ENCODE results near the gene MICALL2. TPM values are rescaled to one million over a fixed set of nuclear protein-coding genes. Genes with fewer than 3 reads are reported as not detected.

MICALL2 gene
- polyA plus RNA-seq, 1 of the 3 experiments (the other 2 are of a cell fraction), result 38.8 TPM

DNA sequence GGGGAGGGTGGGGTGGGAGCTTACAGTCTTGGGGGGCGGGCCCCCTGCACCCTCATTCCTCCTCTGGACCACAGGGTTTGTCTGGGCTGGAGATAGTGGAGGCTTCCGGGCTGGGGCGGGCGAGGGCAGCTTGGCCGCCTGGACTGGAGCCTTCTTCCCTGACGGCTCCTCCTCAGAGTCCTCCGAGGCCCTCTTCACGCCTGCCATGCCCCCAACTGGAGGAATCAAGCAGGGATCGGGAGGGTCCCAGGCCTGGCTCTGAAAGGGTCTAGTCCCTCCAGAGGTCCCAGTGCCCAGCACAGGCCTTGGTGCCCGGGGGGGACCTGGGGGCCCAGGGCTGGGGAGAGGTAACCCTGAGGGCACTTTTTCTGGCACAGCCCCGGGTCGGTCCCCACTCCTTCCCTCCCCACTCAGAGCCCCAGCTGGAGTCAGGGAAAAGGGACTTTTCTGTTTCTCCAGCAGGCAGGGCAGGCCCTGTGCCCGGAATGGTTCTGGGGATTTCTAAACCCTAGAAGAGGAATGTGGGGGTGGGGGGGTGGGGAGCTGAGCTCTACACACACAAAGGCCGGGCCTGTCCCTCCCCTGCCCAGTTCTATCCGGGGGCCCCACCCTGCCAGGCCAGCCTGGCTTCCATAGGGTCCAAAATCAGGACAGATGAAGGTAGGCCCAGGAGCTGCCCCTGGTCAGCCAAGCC is 11.6 kb downstream of the MICALL2 start (continued):
- TF ChIP-seq ZBTB33 (IDR thresholded peaks at IDR 0.05; ENCODE audit: borderline replicate concordance, low read depth), result no peak
- TF ChIP-seq EP300 (IDR thresholded peaks at IDR 0.05; ENCODE audit: borderline replicate concordance in 1 of 2, low read depth in 1 of 2, low read length in 1 of 2), result no peak
- TF ChIP-seq SMC3 (IDR thresholded peaks at IDR 0.05; ENCODE audit: low read depth, low read length), result no peak
- no peak for TF ChIP-seq YY1 (IDR thresholded peaks at IDR 0.05; ENCODE audit: low read depth)

- Histone ChIP-seq H4K20me1 (ENCODE audit: insufficient read depth) (peaks cover 26% of the 10 kb centered on the region), H3K27me3 (ENCODE audit: insufficient read depth) (no peaks in the 10 kb centered on the region), H3K9me2 (no peaks in the 10 kb centered on the region), H3K9me3 (no peaks in the 10 kb centered on the region), H2AFZ (ENCODE audit: low read depth) (no peak overlapping the region), H3K27ac (ENCODE audit: low read depth in 2 of 2, low read length in 1 of 2) (no peak overlapping the region), H3K4me1 (ENCODE audit: control insufficient read depth in 1 of 2, insufficient read depth in 2 of 2, low read depth in 1 of 2, low read length in 1 of 2) (peaks cover 0 to 6% of the 10 kb centered on the region in 2 experiments; a peak in 1 of 4 replicates), H3K36me3 (replicated peaks in 1 of 2; ENCODE audit: control insufficient read depth in 1 of 2, insufficient read depth in 2 of 2, low read length in 1 of 2) (peaks cover 0 to 7% of the 10 kb centered on the region in 2 experiments), H3K9ac (no peak overlapping the region), H3F3A (replicated peaks; ENCODE audit: insufficient read depth) (no peaks in the 10 kb centered on the region), H3K4me2 (no peak overlapping the region), H3K4me3 (ENCODE audit: low read depth in 2 of 2, low read length in 1 of 2) (no peak overlapping the region), H3K79me2 (ENCODE audit: insufficient read depth) (peaks cover 12% of the 10 kb centered on the region; the same call in 1 of the 2 replicates)
- DNase-seq, result no peak
- CTCF ChIA-PET, result interaction anchor here (0.5 to 12.9 kb wide), 6 partner anchors 14 to 253 kb away, joined by 3 to 142 read pairs (median 6); no protein-coding TSS in a partner anchor
- WGBS (ENCODE audit: low lambda C conversion rate), result 85% methylated on average over 9 of the region's 11 CpGs
- TF ChIP-seq NRF1 (IDR thresholded peaks at IDR 0.05; ENCODE audit: low read depth, low read length) (no peak), MAX (IDR thresholded peaks at IDR 0.05; ENCODE audit: low read depth) (no peak), EP300 (IDR thresholded peaks at IDR 0.05; ENCODE audit: borderline replicate concordance in 1 of 2, low read depth in 1 of 2, low read length in 1 of 2) (no peak), GABPA (IDR thresholded peaks at IDR 0.05; ENCODE audit: low read depth) (no peak), RFX5 (IDR thresholded peaks at IDR 0.05; ENCODE audit: low read length) (no peak), MXI1 (IDR thresholded peaks at IDR 0.05; ENCODE audit: low read depth, low read length) (no peak), ZBTB33 (IDR thresholded peaks at IDR 0.05; ENCODE audit: borderline replicate concordance, low read depth) (no peak), IRF3 (IDR thresholded peaks at IDR 0.05; ENCODE audit: low read depth, low read length) (no peak), FOXM1 (IDR thresholded peaks at IDR 0.05; ENCODE audit: low read depth) (no peak), TCF12 (IDR thresholded peaks at IDR 0.05) (no peak), YY1 (IDR thresholded peaks at IDR 0.05; ENCODE audit: low read depth) (no peak), TAF1 (IDR thresholded peaks at IDR 0.05; ENCODE audit: borderline replicate concordance, low read depth, low read length) (no peak), FOSL2 (IDR thresholded peaks at IDR 0.05; ENCODE audit: borderline replicate concordance, low read depth) (no peak)
- TF ChIP-seq, protein P1, sequence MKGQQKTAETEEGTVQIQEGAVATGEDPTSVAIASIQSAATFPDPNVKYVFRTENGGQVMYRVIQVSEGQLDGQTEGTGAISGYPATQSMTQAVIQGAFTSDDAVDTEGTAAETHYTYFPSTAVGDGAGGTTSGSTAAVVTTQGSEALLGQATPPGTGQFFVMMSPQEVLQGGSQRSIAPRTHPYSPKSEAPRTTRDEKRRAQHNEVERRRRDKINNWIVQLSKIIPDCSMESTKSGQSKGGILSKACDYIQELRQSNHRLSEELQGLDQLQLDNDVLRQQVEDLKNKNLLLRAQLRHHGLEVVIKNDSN (IDR thresholded peaks at IDR 0.05; ENCODE audit: borderline replicate concordance, low read depth), result no peak
- POLR2A ChIA-PET, result no interaction called here
Observed at GRCh38 chr7:1447112-1447511, 12.2 kb downstream of the MICALL2 start.

All from SK-N-SH (cell line).